ENCODE data around the gene DYNC2I2. TPM values are rescaled to one million over a fixed set of nuclear protein-coding genes. Genes with fewer than 3 reads are reported as not detected.

DYNC2I2 gene
- total and polyA plus RNA-seq, 4 donors, result 10.9 to 58.0 (median 19.6) TPM

DNA sequence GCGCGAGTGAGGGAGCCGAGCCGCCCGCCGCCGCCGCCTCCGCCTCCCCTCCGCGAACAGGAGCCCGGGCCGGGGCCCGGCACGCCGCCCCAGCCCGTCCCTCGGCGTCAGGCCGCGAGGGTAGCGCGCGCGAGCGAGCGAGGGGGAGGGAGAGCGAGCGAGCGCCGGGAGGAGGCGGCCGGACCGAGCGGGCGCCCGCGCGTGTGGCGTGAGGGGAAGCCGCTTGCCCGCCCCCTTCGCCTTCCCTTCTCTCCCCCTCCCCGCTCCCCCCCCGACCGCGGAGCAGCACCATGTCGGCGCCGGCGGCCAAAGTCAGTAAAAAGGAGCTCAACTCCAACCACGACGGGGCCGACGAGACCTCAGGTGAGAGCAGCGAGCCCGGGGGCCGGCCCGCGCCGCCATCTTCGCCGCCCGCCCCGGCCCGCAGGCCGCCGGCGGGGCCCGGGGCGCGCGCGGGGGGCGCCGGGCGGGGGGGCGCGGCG lies 32.7 kb upstream of the DYNC2I2 start:
- H3K4me1 ChIP-seq (ENCODE audit: control insufficient read depth in 4 of 4, insufficient read depth in 4 of 4, low read length in 3 of 4), result peaks cover 0 to 42% (median 21%) of the 10 kb centered on the region in 4 donors
- under 1% methylated on average over 80 of the region's 80 CpGs for WGBS

DNA sequence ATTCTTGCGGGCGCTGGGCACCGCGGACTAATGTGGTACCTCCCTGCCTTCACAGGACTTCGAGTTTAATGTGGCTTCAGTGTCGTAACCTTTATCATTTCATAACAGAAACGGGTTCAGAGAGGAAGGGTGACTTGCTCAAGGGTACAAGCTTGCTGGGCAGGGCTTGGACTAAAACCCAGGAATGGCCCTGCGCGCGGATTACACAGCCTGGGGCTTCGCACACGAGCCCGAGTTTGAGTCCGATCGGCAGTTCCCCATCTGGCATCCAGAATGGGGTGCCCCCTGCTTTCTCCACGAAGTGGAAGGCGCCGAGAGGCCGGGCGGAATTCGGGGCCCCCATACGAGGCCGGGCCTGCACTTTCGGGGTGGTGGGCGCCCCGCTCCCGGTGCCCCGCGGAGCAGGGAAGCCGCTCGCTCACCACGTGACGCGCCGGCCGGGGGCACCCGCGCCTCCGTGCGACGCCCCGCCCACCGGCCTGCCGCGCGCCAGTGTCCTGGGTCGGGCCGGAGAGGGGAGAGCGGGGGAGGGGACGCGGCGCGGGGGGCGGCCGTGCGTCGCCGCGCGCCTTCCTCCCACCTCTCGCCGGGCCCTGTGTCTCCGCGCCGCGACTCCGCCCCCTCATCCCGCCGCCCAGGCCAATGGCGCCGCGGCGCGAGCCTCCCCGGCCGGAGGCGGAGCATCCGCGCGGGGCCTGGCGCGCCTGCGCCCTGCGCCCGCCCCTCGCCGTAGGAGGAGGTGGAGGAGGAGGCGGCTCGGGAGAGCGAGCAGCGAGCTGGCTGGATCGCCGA lies 32.0 kb upstream of the DYNC2I2 start, which contains the start of gene SET:
Gene SET, plus strand, starts transcription at position 722 of the 792 bp plus-strand sequence. CDS start 361 bp downstream, outside the sequence.
- H3K4me1 ChIP-seq (ENCODE audit: control insufficient read depth in 4 of 4, insufficient read depth in 4 of 4, low read length in 3 of 4), result peaks cover 0 to 48% (median 23%) of the 10 kb centered on the region in 4 donors
- peak within 1 kb of the TSS; percentile 92 to 98 for H3K27ac ChIP-seq (ENCODE audit: low read depth in 1 of 2, low read length in 2 of 2)
- 2% methylated on average over 93 of the region's 93 CpGs for WGBS

More for the DNA sequence above, 32.7 kb upstream of the DYNC2I2 start:
- Histone ChIP-seq H3K36me3 (ENCODE audit: control insufficient read depth in 4 of 4, insufficient read depth in 3 of 4, low read depth in 1 of 4, low read length in 3 of 4) (peaks cover 5 to 29% (median 22%) of the 10 kb centered on the region in 4 donors), H3K27me3 (ENCODE audit: control insufficient read depth in 4 of 4, insufficient read depth in 4 of 4, low read length in 3 of 4) (no peaks in the 10 kb centered on the region), H3K9me3 (ENCODE audit: control insufficient read depth in 4 of 4, low read length in 3 of 4) (no peaks in the 10 kb centered on the region), H3K27ac (ENCODE audit: low read depth in 1 of 2, low read length in 2 of 2) (peak overlapping the region; percentile 68 to 84), H3K9ac (ENCODE audit: low read depth in 1 of 2, low read length in 2 of 2) (no peak overlapping the region), H3K4me3 (ENCODE audit: low read depth in 1 of 3, low read length in 3 of 3) (peak overlapping the region in 2 of 3 donors; percentile 53 to 99)
- TF ChIP-seq, protein P1, sequence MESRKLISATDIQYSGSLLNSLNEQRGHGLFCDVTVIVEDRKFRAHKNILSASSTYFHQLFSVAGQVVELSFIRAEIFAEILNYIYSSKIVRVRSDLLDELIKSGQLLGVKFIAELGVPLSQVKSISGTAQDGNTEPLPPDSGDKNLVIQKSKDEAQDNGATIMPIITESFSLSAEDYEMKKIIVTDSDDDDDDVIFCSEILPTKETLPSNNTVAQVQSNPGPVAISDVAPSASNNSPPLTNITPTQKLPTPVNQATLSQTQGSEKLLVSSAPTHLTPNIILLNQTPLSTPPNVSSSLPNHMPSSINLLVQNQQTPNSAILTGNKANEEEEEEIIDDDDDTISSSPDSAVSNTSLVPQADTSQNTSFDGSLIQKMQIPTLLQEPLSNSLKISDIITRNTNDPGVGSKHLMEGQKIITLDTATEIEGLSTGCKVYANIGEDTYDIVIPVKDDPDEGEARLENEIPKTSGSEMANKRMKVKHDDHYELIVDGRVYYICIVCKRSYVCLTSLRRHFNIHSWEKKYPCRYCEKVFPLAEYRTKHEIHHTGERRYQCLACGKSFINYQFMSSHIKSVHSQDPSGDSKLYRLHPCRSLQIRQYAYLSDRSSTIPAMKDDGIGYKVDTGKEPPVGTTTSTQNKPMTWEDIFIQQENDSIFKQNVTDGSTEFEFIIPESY (IDR thresholded peaks at IDR 0.05), result no peak
- TF ChIP-seq YY1 (IDR thresholded peaks at IDR 0.05) (peak; percentile 22), TAF1 (conservative IDR thresholded peaks at IDR 0.05) (no peak)
- peak; percentile 62 for DNase-seq (ENCODE audit: low spot score)

GRCh38 chr9:128687453-128687852 lies 30.8 kb upstream of the DYNC2I2 start:
- Histone ChIP-seq H3K36me3 (ENCODE audit: control insufficient read depth in 4 of 4, insufficient read depth in 3 of 4, low read depth in 1 of 4, low read length in 3 of 4) (peaks cover 2 to 11% (median 5%) of the 10 kb centered on the region in 4 donors), H3K4me1 (ENCODE audit: control insufficient read depth in 4 of 4, insufficient read depth in 4 of 4, low read length in 3 of 4) (peaks cover 0 to 53% (median 27%) of the 10 kb centered on the region in 4 donors), H3K9ac (ENCODE audit: low read depth in 1 of 2, low read length in 2 of 2) (no peak overlapping the region), H3K4me3 (ENCODE audit: low read depth in 1 of 3, low read length in 3 of 3) (no peak overlapping the region), H3K9me3 (ENCODE audit: control insufficient read depth in 4 of 4, low read length in 3 of 4) (no peaks in the 10 kb centered on the region), H3K27ac (ENCODE audit: low read depth in 1 of 2, low read length in 2 of 2) (no peak overlapping the region), H3K27me3 (ENCODE audit: control insufficient read depth in 4 of 4, insufficient read depth in 4 of 4, low read length in 3 of 4) (no peaks in the 10 kb centered on the region)
- 95% methylated on average over 4 of the region's 4 CpGs for WGBS
- DNase-seq (ENCODE audit: low spot score), result no peak
- TF ChIP-seq, protein P2, sequence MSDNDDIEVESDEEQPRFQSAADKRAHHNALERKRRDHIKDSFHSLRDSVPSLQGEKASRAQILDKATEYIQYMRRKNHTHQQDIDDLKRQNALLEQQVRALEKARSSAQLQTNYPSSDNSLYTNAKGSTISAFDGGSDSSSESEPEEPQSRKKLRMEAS (IDR thresholded peaks at IDR 0.05), result no peak
- TF ChIP-seq CTCF (IDR thresholded peaks at IDR 0.05; ENCODE audit: low read depth, low read length, missing input control) (no peak), RXRA (IDR thresholded peaks at IDR 0.05) (no peak), YY1 (IDR thresholded peaks at IDR 0.05) (no peak), REST (IDR thresholded peaks at IDR 0.05) (no peak), TAF1 (conservative IDR thresholded peaks at IDR 0.05) (no peak), HNF4A (conservative IDR thresholded peaks at IDR 0.05) (no peak), HNF4G (IDR thresholded peaks at IDR 0.05) (no peak), SP1 (IDR thresholded peaks at IDR 0.05) (no peak), FOXA2 (IDR thresholded peaks at IDR 0.05) (no peak), JUND (IDR thresholded peaks at IDR 0.05) (no peak), EGR1 (IDR thresholded peaks at IDR 0.05; ENCODE audit: low read depth in 2 of 2) (no peak)
- TF ChIP-seq, protein P1 (IDR thresholded peaks at IDR 0.05), result no peak
- TF ChIP-seq, protein P3, sequence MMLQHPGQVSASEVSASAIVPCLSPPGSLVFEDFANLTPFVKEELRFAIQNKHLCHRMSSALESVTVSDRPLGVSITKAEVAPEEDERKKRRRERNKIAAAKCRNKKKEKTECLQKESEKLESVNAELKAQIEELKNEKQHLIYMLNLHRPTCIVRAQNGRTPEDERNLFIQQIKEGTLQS (IDR thresholded peaks at IDR 0.05), result no peak

More for the DNA sequence above, 32.0 kb upstream of the DYNC2I2 start, which contains the start of gene SET:
- Histone ChIP-seq H3K27me3 (ENCODE audit: control insufficient read depth in 4 of 4, insufficient read depth in 4 of 4, low read length in 3 of 4) (no peaks in the 10 kb centered on the region), H3K36me3 (ENCODE audit: control insufficient read depth in 4 of 4, insufficient read depth in 3 of 4, low read depth in 1 of 4, low read length in 3 of 4) (peaks cover 4 to 23% (median 16%) of the 10 kb centered on the region in 4 donors), H3K9me3 (ENCODE audit: control insufficient read depth in 4 of 4, low read length in 3 of 4) (no peaks in the 10 kb centered on the region), H3K9ac (ENCODE audit: low read depth in 1 of 2, low read length in 2 of 2) (peak within 1 kb of the TSS; percentile 61 to 92), H3K4me3 (ENCODE audit: low read depth in 1 of 3, low read length in 3 of 3) (peak within 1 kb of the TSS; percentile 66 to 99 (median 90))
- TF ChIP-seq YY1 (IDR thresholded peaks at IDR 0.05) (peak; percentile 64), HNF4A (conservative IDR thresholded peaks at IDR 0.05) (peak; percentile 43 to 49), GABPA (IDR thresholded peaks at IDR 0.05 in 1 of 2, conservative IDR thresholded peaks at IDR 0.05 in 1 of 2) (no peak), HNF4G (IDR thresholded peaks at IDR 0.05) (no peak), RXRA (IDR thresholded peaks at IDR 0.05) (peak; percentile 22 to 61), SP1 (IDR thresholded peaks at IDR 0.05) (peak; percentile 65)
- DNase-seq (ENCODE audit: low spot score), result peak; percentile 92
